Psoas muscle (tissue), 8 donors: ENCODE results near the gene NOL6. TPM values are rescaled to one million over a fixed set of nuclear protein-coding genes. Genes with fewer than 3 reads are reported as not detected.

Experiments
- ATAC-seq, 4 donors: fragments of 200-7000 bp; cut with Tn5 transposase; one replicate each; pipeline ENCODE4 v1.9.1; 2020; ENCODE audit warnings: moderate library complexity in 3 of 4, mild to moderate bottlenecking in 2 of 4
- DNase-seq, 2 donors: peaks; one replicate each; pipeline ENCODE4 v3.0.0-alpha.2; 2020
- H3K27ac ChIP-seq: fragments of 200-600 bp; one replicate; pipeline ENCODE4 v1.8.0; 2022
- H3K27me3 ChIP-seq, 3 donors: fragments of 200-600 bp in 1 of 3; one replicate each; pipeline versions ENCODE4 v1.6.1 to v1.8.0; 2013 to 2022; ENCODE audit warnings: low read length in 2 of 3, mild to moderate bottlenecking in 2 of 3, moderate library complexity in 1 of 3; ENCODE audit not compliant: insufficient read depth in 3 of 3
- H3K36me3 ChIP-seq, 2 donors: fragments of 200-600 bp in 1 of 2; one replicate each; pipeline versions ENCODE4 v1.6.1 to v1.8.0; 2013 to 2022; ENCODE audit warnings: low read depth in 1 of 2, mild to moderate bottlenecking in 1 of 2, moderate library complexity in 1 of 2; ENCODE audit not compliant: insufficient read depth in 1 of 2
- H3K4me1 ChIP-seq: fragments of 200-600 bp; one replicate; pipeline ENCODE4 v1.8.0; 2022
- H3K4me3 ChIP-seq: fragments of 200-600 bp; one replicate; pipeline ENCODE4 v1.8.0; 2022; ENCODE audit warnings: mild to moderate bottlenecking
- H3K9me3 ChIP-seq: fragments of 200-600 bp; one replicate; pipeline ENCODE4 v1.8.0; 2022
- WGBS, 3 donors: extraction: QIAGEN DNeasy Blood & Tissue Kit; methylation state at CpG; one replicate each; pipeline versions ENCODE4 v1.1.6 to v1.1.7; 2013; 5-methylcytosine and 5-hydroxymethylcytosine counted together
- intact Hi-C, 2 donors: fragments of 100-400 bp; cut with DNase I; formaldehyde crosslinking; loops; one replicate each; pipeline versions ENCODE4 v1.11.0 to v1.14.2; 2022
- polyA plus RNA-seq, 3 donors: library from polyadenylated mRNA; stranded (reverse); fragments of 200-250 nt; gene quantifications; one replicate each; pipeline ENCODE4 v1.2.3, GENCODE V29; 2013
- total RNA-seq, 4 donors: library from RNA; stranded (reverse); fragmentation: NEBNext Ultra II Directional in 2 of 4; extraction: Animal tissue kit (Norgen Biotek cat#: 25700) in 2 of 4; gene quantifications; one replicate each; pipeline versions ENCODE4 v1.2.1 to v1.2.4, GENCODE V29; 2021 to 2023
- TF ChIP-seq, protein P1 (sequence below): fragments of 200-600 bp; IDR thresholded peaks from one replicate; pipeline ENCODE4 v1.8.0; 2022; ENCODE audit warnings: antibody characterized with exemption
- donor health status: healthy with polysubstance abuse.
- donor health status: DM: no; HTN: no; CAD: no; lungs with moderate emphysema.
- donor health status: Bipolar disorder and iron deficiency.
- donor health status: healthy.
- donor health status: DM: yes; HTN: yes; CAD: no.
- donor health status: DM: no; HTN: no; CAD: no.
- donor health status: DM: no; HTN: no; CAD: no.
- donor health status: DM: yes; HTN: yes; CAD: no.

Gene NOL6
- total and polyA plus RNA-seq, 7 donors, result 18.8 to 39.9 (median 33.5) TPM

DNA sequence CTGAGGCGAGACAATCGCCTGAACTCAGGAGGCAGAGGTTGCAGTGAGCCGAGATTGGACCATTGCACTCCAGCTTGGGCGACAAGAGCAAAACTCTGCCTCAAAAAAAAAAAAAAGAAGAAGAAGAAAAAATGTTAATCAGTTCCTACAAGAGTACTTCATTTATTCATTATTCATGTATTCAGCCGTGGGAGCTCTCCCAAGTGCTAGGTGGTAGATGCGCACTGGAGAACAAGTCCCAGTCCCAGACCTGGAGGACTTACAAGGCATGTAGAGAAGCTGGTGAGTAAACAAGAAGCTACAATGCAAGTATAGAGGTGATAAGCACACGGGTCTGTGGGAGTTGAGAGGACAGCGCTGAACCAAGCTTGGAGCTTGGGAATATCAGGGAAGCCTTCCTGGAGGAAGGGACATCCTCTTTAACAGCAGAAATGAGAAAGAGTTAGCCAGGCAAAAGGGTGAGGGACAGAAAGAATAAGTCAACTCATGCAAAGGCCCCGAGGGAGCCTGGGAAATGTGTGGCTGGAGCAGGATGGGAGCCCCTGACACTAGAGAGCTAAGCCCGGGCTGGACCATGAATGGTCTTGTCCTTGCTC is 53.9 kb downstream of the NOL6 start:
- no peak overlapping the region for H3K4me3 ChIP-seq
- no peaks in the 10 kb centered on the region for H3K36me3 ChIP-seq
- intact Hi-C loops, result no loop called here
- no peaks in the 10 kb centered on the region for H3K9me3 ChIP-seq
- TF ChIP-seq, protein P1, sequence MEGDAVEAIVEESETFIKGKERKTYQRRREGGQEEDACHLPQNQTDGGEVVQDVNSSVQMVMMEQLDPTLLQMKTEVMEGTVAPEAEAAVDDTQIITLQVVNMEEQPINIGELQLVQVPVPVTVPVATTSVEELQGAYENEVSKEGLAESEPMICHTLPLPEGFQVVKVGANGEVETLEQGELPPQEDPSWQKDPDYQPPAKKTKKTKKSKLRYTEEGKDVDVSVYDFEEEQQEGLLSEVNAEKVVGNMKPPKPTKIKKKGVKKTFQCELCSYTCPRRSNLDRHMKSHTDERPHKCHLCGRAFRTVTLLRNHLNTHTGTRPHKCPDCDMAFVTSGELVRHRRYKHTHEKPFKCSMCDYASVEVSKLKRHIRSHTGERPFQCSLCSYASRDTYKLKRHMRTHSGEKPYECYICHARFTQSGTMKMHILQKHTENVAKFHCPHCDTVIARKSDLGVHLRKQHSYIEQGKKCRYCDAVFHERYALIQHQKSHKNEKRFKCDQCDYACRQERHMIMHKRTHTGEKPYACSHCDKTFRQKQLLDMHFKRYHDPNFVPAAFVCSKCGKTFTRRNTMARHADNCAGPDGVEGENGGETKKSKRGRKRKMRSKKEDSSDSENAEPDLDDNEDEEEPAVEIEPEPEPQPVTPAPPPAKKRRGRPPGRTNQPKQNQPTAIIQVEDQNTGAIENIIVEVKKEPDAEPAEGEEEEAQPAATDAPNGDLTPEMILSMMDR, result no peak
- DNase-seq, result no peak
- no peaks in the 10 kb centered on the region for H3K27me3 ChIP-seq
- H3K27ac ChIP-seq, result no peak overlapping the region
- no peaks in the 10 kb centered on the region for H3K4me1 ChIP-seq
- WGBS, 3 donors, result 72 to 86% (median 74%) methylated on average over 9 to 10 of the region's 10 CpGs
- no peak for ATAC-seq

DNA sequence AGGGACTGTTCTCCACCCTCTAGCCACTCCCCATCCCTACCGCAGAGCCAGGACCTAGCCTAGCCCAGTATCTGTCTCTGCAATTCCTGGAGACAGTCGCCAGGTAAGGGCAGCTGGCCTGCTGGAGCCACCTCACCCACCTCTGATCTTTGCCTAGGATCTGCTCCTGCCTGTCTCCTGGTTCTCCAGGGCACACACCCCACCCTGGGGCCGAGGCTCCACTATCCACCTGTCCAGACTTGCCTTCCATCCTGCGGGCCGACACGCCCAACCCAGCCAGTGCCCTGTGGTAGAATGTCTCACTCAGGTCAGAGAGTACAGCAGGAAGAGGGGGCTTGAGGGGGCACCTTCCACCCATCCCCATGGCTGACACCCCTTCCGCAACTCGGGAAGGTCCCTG is 55.6 kb downstream of the NOL6 start:
- no peak overlapping the region for H3K4me3 ChIP-seq
- no peaks in the 10 kb centered on the region for H3K36me3 ChIP-seq
- H3K27ac ChIP-seq, result no peak overlapping the region
- DNase-seq (no peak), ATAC-seq (no peak)
- intact Hi-C loops, result no loop called here
- H3K4me1 ChIP-seq, result no peaks in the 10 kb centered on the region
- WGBS, 3 donors, result 86 to 90% (median 87%) methylated on average over 8 of the region's 8 CpGs
- H3K27me3 ChIP-seq, result no peaks in the 10 kb centered on the region
- TF ChIP-seq, protein P1, result no peak
- no peaks in the 10 kb centered on the region for H3K9me3 ChIP-seq

DNA sequence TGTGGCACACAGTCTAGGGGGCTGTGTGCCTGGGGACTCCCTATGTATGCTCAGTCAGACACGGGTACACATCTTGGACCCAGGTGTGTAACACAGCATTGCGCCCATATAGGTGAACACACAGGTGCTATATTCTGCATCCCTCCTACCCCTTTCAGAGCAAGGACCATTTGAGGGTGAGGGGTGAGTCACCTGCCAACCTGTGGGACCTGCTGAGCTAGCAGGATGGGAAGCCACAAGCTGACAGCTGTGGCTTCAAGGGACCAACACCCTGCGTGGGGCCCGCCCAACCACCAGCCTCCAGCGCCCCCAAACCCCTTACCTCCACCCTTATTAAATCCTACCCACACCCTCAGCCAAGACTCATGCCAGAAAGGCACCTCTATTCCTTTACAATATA is 56.7 kb downstream of the NOL6 start:
- Histone ChIP-seq H3K9me3 (no peaks in the 10 kb centered on the region), H3K4me1 (no peaks in the 10 kb centered on the region), H3K4me3 (no peak overlapping the region), H3K27me3 (no peaks in the 10 kb centered on the region), H3K27ac (no peak overlapping the region), H3K36me3 (no peaks in the 10 kb centered on the region)
- ATAC-seq, result no peak
- intact Hi-C loops, result no loop called here
- TF ChIP-seq, protein P1, result no peak
- 70 to 74% (median 70%) methylated on average over 5 of the region's 5 CpGs for WGBS, 3 donors
- DNase-seq, result no peak

DNA sequence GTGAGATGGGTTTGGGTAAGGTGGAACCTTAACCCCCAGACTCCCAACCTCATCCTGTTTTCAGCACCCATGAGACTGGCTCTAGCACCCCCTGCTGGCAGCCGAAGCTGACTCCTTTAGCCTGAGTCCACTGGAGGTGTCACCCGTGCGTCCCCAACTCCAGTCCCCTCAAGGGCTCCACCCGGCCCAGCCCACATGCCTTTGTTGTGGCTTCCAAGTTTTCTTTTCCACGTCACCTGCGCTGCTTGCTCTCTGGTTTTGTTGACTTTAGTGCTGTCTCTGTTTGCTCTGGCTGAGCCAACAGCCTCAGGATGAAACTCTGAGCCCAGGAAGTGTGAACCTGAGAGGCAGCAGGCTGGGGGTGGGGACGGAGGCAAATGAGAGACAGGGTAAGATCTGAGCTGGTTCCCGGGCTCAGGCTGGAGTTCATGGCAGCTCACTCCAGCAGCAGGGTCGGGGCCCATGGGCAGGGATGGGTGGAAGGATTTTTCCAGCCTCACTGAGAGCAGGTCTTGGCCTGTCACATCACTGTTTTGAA is 58.2 kb downstream of the NOL6 start:
- Histone ChIP-seq H3K4me3 (no peak overlapping the region), H3K4me1 (no peaks in the 10 kb centered on the region), H3K27me3 (no peaks in the 10 kb centered on the region), H3K27ac (no peak overlapping the region), H3K36me3 (no peaks in the 10 kb centered on the region), H3K9me3 (no peaks in the 10 kb centered on the region)
- intact Hi-C loops, result loop anchor here in 1 of 2 donors (2.0 kb wide), 1 partner anchor 39 kb away; no protein-coding TSS in a partner anchor
- TF ChIP-seq, protein P1, result peak; percentile 75
- WGBS, 3 donors, result 15 to 34% (median 23%) methylated on average over 9 of the region's 9 CpGs
- DNase-seq, result peak; percentile 72 to 85
- peak; percentile 78 to 91 (median 85) for ATAC-seq
